CD4-positive, alpha-beta T cell (primary cell): ENCODE measurements around the gene PIP5K1B. TPM values are rescaled to one million over a fixed set of nuclear protein-coding genes. Genes with fewer than 3 reads are reported as not detected.

Experiments
- ATAC-seq: fragments of 200-7000 bp; cut with Tn5 transposase; one replicate; pipeline ENCODE4 v1.10.0; 2022; ENCODE audit warnings: mild to moderate bottlenecking; ENCODE audit not compliant: poor library complexity
- CTCF ChIA-PET: fragments of 350-600 bp; sonication (Branson Sonifier 250); formaldehyde crosslinking; loops from one replicate; lab custom pipeline; 2021; ENCODE audit warnings: antibody characterized with exemption, inconsistent platforms; lab: Charles Lee
- POLR2A ChIA-PET: fragments of 350-600 bp; sonication (Branson Sonifier 250); formaldehyde crosslinking; loops from one replicate; lab custom pipeline; 2021; ENCODE audit warnings: antibody characterized with exemption, inconsistent platforms; lab: Charles Lee
- DNase-seq, 14 experiments: peaks; one replicate each; pipeline ENCODE4 v3.0.0-alpha.2; 2013 to 2020; ENCODE audit warnings: mixed read lengths in 2 of 14
- H3K27ac ChIP-seq, 2 donors: one replicate each; pipeline versions ENCODE4 v1.5.1 to v1.7.0; 2013; ENCODE audit warnings: low read length in 2 of 2, low read depth in 1 of 2, mild to moderate bottlenecking in 1 of 2
- H3K27me3 ChIP-seq, 2 experiments: 1 replicate in 1 of 2; 2 replicates in 1 of 2; pipeline versions ENCODE4 v1.6.1 to v1.7.0; 2013; ENCODE audit warnings: low read length in 2 of 2, control low read depth in 1 of 2, mild to moderate bottlenecking in 1 of 2, moderate library complexity in 1 of 2; ENCODE audit not compliant: insufficient read depth in 2 of 2, control insufficient read depth in 1 of 2
- H3K36me3 ChIP-seq: one replicate; pipeline ENCODE4 v1.6.1; 2013; ENCODE audit warnings: low read length, control low read depth; ENCODE audit not compliant: insufficient read depth
- H3K4me1 ChIP-seq: one replicate; pipeline ENCODE4 v1.6.1; 2013; ENCODE audit warnings: low read length, control low read depth; ENCODE audit not compliant: insufficient read depth
- H3K4me3 ChIP-seq: one replicate; pipeline ENCODE4 v1.5.1; 2013; ENCODE audit warnings: mild to moderate bottlenecking, low read length, moderate library complexity
- H3K9me3 ChIP-seq, 2 experiments: 1 replicate in 1 of 2; 2 replicates in 1 of 2; pipeline versions ENCODE4 v1.6.1 to v1.7.0; 2013; ENCODE audit warnings: low read length in 2 of 2, mild to moderate bottlenecking in 2 of 2, control low read depth in 1 of 2, moderate library complexity in 1 of 2; ENCODE audit not compliant: control insufficient read depth in 1 of 2, insufficient read depth in 1 of 2
- H3K27ac Mint-ChIP-seq: one replicate; pipeline ENCODE4 v1.8.0; 2020; ENCODE audit warnings: mixed read lengths
- H3K27me3 Mint-ChIP-seq: one replicate; pipeline ENCODE4 v1.8.0; 2021; ENCODE audit warnings: mixed read lengths
- H3K36me3 Mint-ChIP-seq: one replicate; pipeline ENCODE4 v1.8.0; 2021; ENCODE audit warnings: low read depth, mixed read lengths
- H3K4me1 Mint-ChIP-seq: one replicate; pipeline ENCODE4 v1.8.0; 2021; ENCODE audit warnings: low read depth, mixed read lengths
- H3K4me3 Mint-ChIP-seq: one replicate; pipeline ENCODE4 v1.8.0; 2020; ENCODE audit warnings: mild to moderate bottlenecking, mixed read lengths
- H3K9me3 Mint-ChIP-seq: one replicate; pipeline ENCODE4 v1.8.0; 2020; ENCODE audit warnings: mixed read lengths
- CTCF ChIP-seq: fragments of 200-600 bp; IDR thresholded peaks from one replicate; pipeline ENCODE4 v1.8.0; 2022; ENCODE audit warnings: antibody characterized with exemption, mild to moderate bottlenecking
- intact Hi-C, 2 experiments: fragments of 100-400 bp; cut with DNase I in 1 of 2; cut with micrococcal nuclease in 1 of 2; formaldehyde crosslinking; loops; one replicate each; pipeline versions ENCODE4 v1.15.1 to v1.9.0; 2023 to 2025; cut with DNase I, micrococcal nuclease
- total RNA-seq, 174 experiments: library from RNA in 2 of 174; stranded (reverse) in 2 of 174; gene quantifications; one replicate each; pipeline ENCODE4 v1.2.3 and lab custom pipeline; 2021 to 2026

The PIP5K1B gene
- total RNA-seq, 2 experiments from 2014 or later: not detected

- Mint-ChIP-seq H3K36me3 (no peaks in the 10 kb centered on the region), H3K9me3 (no peaks in the 10 kb centered on the region), H3K27ac (no peak overlapping the region), H3K4me1 (no peaks in the 10 kb centered on the region), H3K4me3 (no peak overlapping the region), H3K27me3 (no peaks in the 10 kb centered on the region)
- intact Hi-C loops: no loop called here
- ChIA-PET POLR2A (interaction anchor here (0.6 to 1.2 kb wide), 2 partner anchors 45 to 80 kb away, joined by 3 read pairs; a partner anchor contains a TSS), CTCF (no interaction called here)
- ATAC-seq (no peak), DNase-seq (no peak)
- Histone ChIP-seq H3K4me3 (no peak overlapping the region), H3K9me3 (no peaks in the 10 kb centered on the region), H3K36me3 (no peaks in the 10 kb centered on the region), H3K27ac (no peak overlapping the region), H3K4me1 (no peaks in the 10 kb centered on the region), H3K27me3 (no peaks in the 10 kb centered on the region)
- no peak for TF ChIP-seq CTCF
Measured at GRCh38 chr9:68859347-68859746, 154.3 kb downstream of the PIP5K1B start.

GRCh38 chr9:68860419-68860818 lies 155.4 kb downstream of the PIP5K1B start:
- intact Hi-C loops: no loop called here
- Histone ChIP-seq H3K36me3 (no peaks in the 10 kb centered on the region), H3K4me1 (no peaks in the 10 kb centered on the region), H3K9me3 (no peaks in the 10 kb centered on the region), H3K4me3 (no peak overlapping the region), H3K27ac (no peak overlapping the region), H3K27me3 (no peaks in the 10 kb centered on the region)
- no peak overlapping the region for H3K4me3 Mint-ChIP-seq
- ChIA-PET CTCF (no interaction called here), POLR2A (no interaction called here)
- H3K36me3 Mint-ChIP-seq: no peaks in the 10 kb centered on the region
- no peak overlapping the region for H3K27ac Mint-ChIP-seq
- H3K4me1 Mint-ChIP-seq: no peaks in the 10 kb centered on the region
- no peak for DNase-seq
- H3K9me3 Mint-ChIP-seq: no peaks in the 10 kb centered on the region
- TF ChIP-seq CTCF: no peak
- no peaks in the 10 kb centered on the region for H3K27me3 Mint-ChIP-seq
- ATAC-seq: no peak

GRCh38 chr9:68861436-68861835 lies 156.4 kb downstream of the PIP5K1B start:
- H3K27ac Mint-ChIP-seq: no peak overlapping the region

More at GRCh38 chr9:68861436-68861835, 156.4 kb downstream of the PIP5K1B start:
- no peaks in the 10 kb centered on the region for H3K9me3 ChIP-seq
- intact Hi-C loops: no loop called here
- H3K36me3 Mint-ChIP-seq: no peaks in the 10 kb centered on the region
- ATAC-seq: no peak
- no peaks in the 10 kb centered on the region for H3K9me3 Mint-ChIP-seq
- no peak overlapping the region for H3K4me3 Mint-ChIP-seq
- TF ChIP-seq CTCF: no peak
- no peak for DNase-seq
- no peaks in the 10 kb centered on the region for H3K4me1 Mint-ChIP-seq
- POLR2A ChIA-PET: no interaction called here
- no peak overlapping the region for H3K27ac ChIP-seq
- CTCF ChIA-PET: no interaction called here
- no peaks in the 10 kb centered on the region for H3K36me3 ChIP-seq
- no peak overlapping the region for H3K4me3 ChIP-seq
- H3K27me3 Mint-ChIP-seq: no peaks in the 10 kb centered on the region
- no peaks in the 10 kb centered on the region for H3K4me1 ChIP-seq
- no peaks in the 10 kb centered on the region for H3K27me3 ChIP-seq
